GM18526 (cell line): ENCODE results near the gene PDGFB.

Experiments
- POLR2A ChIP-seq: IDR thresholded peaks from 3 replicates; pipeline ENCODE4 v1.6.1; 2011; ENCODE audit not compliant: insufficient read length; ENCODE audit errors: extremely low read depth

PDGFB gene

DNA sequence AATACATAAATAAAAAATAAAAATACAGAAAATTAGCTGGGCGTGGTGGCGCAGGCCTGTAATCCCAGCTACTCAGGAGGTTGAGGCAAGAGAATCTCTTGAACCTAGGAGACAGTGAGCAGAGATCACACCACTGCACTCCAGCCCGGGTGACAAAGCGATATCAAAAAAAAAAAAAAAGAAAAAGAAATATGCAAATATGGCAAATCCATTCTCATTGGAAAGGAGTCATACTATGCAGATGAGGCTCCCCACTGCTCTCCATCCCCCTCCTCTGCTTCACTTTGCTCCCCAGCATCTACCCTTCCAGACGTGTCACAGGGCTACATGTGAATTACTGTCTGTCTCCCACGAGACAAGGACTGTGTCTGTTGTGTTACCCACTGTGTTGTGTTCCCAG, 36.3 kb upstream of the PDGFB start:
- TF ChIP-seq POLR2A = no peak

DNA sequence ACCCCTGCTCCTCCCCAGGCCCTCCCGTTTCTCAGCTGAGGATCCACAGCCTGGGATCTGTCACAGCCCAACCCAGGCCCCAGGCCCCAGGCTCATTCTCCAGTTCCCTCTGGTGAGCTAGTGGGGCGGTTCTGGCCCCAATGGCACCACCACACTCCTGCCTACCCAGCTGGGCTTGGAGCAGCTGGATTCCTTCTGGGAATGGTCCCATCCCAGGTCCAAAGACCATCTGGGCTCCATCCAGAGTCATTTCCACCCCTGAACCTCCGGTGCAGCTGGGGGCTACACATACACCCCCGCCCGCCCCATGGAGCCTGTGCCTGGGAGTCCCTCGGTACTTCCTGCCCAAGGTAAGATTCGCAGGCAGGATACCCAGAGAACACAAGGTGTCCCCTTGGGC, 35.5 kb upstream of the PDGFB start:
- no peak for TF ChIP-seq POLR2A

DNA sequence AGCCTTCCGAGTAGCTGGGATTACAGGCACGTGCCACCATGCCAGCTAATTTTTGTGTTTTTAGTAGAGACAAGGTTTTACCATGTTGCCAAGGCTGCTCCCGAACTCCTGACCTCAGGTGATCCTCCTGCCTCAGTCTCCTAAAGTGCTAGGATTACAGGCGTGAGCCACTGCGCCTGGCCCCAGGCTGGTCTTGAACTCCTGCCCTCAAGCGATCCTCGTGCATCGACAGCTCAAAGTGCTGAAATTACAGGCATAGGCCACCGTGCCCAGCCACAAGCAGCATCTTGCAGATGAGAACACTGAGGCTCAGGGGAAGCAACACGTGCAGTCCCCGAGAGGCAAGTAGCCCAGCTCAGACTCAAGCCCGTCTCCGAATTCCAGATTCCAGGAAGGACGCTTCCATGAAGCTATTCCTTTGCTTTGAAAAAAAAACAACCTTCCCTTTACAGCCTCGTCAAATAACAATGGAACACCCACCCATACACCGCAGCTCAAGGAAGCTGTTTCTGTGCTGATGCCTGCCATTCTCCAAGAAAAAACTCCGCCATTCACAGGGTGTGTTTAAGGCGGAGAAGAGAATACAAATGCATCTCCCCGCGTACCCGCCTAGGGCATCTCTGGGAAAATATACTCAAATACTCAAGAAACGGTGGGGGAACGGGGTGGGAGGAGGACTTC, 34.5 kb upstream of the PDGFB start:
- no peak for TF ChIP-seq POLR2A

GRCh38 chr22:39278040-39278439, 33.3 kb upstream of the PDGFB start:
- TF ChIP-seq POLR2A = no peak

GRCh38 chr22:39277142-39277607, 32.4 kb upstream of the PDGFB start:
- TF ChIP-seq POLR2A = no peak

DNA sequence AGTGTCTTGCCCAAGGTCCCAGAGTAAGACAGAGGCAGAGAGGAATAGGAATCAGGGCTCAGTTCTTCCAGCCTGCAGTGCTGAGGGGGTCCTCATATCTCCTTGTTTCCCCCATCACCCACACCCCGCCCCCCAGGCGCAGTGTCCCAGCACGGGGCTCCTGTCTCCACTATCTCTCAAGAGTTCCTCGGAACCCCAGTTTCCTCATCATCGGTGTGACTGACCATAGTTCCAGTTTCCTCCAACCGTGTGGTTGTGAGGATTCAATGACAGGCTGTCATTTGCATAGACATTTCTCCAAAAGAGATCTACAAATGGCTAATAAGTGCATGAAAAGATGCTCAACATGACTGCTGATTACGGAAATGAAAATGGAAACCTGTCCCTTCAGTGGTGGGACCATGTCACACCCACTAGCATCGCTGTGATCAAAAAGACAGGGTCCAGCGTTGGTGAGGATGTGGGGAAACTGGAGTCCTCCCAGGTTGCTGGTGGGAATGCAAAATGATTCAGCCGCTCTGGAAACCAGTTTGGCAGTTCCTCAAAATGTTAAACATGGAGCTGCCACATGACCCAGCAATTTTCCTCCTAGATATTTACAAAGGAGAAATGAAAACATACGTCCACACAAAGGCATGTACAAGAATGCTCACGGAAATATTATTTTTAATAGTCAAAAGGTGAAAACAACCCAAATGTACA, 31.8 kb upstream of the PDGFB start:
- TF ChIP-seq POLR2A = no peak

GRCh38 chr22:39275814-39276439, 31.1 kb upstream of the PDGFB start:
- TF ChIP-seq POLR2A = no peak

DNA sequence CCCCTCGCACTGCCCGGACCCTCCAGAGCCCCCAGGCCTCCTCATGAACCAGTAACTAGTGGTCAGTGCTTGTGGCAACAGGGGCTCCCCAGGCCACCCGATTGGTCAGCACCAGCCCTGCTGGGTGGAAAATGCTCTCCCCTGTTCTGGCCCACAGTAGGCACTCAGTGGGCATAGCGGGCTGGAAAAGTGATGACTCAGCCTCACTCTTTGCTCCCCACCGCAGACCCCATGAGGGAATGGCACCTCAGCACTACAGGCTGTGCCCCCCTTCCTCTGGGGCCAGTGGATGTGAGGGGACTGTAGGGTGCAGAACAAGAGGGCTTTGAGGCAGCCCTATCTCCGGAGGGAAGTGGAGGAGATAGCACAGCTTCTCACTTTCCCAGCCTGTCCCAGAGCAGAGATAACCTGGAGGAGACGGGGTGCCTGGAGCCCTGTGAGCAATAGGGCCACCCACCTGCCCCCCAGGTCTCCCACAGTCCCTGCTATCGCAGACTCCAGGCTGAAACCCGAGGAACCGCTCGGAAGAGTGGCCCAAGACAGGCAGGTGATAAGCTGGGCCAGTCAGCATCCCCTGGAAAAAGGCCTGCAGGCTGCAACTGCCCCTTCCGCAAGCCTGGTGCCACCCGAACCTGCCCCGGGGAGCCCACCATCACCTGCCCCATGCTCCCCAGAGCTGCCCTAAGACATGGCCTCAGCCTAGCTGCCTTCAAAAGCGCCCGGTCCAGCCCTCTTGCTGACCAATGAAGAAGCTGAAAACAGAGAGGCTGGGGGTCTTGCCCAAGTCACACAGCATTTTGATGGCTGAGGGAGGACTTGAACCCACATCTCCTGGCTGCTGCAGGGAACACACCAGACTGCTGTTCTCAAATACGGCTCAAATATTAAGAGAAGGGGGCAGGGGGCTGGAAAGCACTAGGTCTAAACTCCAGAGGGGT, 29.4 kb upstream of the PDGFB start:
- no peak for TF ChIP-seq POLR2A

- TF ChIP-seq POLR2A = no peak
These were observed 26.0 kb upstream of the PDGFB start for GRCh38 chr22:39270792-39271191.

DNA sequence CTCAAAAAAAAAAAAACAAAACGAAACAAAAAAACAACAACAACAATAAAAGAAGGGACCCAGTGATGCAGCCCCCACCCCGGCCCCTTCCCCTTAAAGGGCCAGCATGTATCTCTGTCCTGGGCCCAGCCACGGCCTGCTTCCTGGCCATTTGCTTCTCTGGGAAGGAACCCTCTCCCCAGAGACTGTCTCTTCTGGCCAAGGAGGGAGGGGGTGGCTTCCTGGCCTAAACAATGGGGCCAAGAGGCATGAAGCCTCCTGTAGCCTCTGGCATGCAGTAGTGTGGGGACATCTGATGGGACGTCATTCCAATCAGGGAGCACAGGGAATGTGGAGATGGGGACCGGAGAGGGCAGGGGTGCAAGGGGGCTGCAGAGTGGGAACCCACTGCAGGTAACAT, 25.5 kb upstream of the PDGFB start:
- no peak for TF ChIP-seq POLR2A

GRCh38 chr22:39269095-39269790, 24.5 kb upstream of the PDGFB start:
- no peak for TF ChIP-seq POLR2A

DNA sequence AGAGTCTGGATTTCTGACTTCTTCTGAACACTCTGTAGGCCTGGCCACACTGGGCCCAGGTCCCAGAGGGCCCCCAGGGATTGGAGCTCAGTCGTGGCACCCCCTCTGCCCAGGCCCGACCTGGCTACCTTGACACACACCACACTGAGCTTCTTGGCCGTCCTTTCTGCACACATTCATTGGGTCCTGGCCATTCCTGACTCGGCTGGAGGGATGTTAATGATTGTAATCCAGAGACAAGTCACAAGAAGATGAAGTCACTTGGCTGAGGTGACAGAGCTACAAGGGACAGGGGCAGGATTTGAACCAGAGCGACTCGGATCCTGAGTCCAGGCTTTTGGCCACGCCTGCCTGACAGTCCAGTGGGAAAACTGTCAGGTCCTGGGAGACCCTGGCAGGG, 23.9 kb upstream of the PDGFB start:
- no peak for TF ChIP-seq POLR2A

DNA sequence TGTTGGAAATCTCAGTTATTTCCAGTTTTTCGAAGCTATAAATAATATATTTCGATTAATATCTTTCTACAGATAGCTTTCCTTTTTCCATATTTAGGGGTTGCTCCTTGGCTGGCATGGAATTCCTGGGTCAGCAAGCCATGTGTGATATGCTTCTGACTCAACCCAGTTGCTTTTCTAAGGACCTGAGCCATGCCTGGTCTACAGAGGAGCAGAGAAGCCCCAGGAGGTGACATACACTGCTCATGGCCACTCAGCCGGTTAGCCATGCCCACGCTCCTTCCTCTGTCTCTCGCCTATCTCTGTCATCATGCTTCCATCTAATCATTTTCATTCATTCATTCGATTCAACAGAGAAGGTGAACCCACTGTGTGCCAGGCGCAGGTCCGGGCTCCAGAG, 23.2 kb upstream of the PDGFB start:
- no peak for TF ChIP-seq POLR2A

DNA sequence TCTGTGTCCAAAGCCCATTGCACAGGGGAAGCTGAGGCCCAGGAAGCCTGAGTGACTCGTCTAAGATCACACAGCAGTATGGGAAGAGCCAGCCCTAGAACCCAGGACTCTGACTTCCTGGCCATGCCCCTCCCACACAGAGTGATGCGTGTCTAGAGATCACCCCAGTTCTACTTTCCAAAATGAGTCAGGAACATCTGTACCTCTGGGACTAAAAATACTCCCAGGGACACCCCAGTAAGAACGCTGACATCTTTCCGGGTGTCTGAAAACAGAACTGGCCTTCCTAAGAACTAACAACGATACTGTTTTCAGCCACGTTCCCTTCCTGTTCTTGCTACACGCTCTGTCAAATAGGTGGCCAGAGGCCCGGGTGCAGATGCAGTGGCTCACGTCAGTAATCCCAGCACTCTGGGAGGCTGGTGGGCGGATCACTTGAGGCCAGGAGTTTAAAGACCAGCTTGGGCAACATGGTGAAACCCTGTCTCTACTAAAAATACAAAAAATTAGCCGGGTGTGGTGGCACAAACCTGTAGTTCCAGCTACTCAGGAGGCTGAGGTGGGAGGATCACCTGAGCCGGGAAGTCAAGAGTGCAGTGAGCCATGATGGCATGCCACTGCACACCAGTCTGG, 21.7 kb upstream of the PDGFB start:
- TF ChIP-seq POLR2A = no peak
